HG03354 (cell line): ENCODE results near the gene PCDHA3.
"Not testable (repeated sequence)": the region's sequence is repeated elsewhere in the genome, so short reads cannot be mapped to it uniquely, and the experiment has no call there.

Experiments
- ATAC-seq: cut with Tn5 transposase; IDR thresholded peaks from one replicate; pipeline ENCODE4 v1.9.1; 2021; ENCODE audit warnings: mild to moderate bottlenecking; ENCODE audit not compliant: unreplicated experiment, poor library complexity, severe bottlenecking

PCDHA3 gene

GRCh38 chr5:140808241-140808888, 7.5 kb downstream of the PCDHA3 start:
- ATAC-seq, result not testable (repeated sequence)

- ATAC-seq, result no peak
These were observed 8.0 kb downstream of the PCDHA3 start for GRCh38 chr5:140808889-140809291.

GRCh38 chr5:140821375-140822280, 20.8 kb downstream of the PCDHA3 start, which contains the start of gene PCDHA5:
TSS of gene PCDHA5 (plus strand) at chr5:140821613.
- no peak for ATAC-seq

- ATAC-seq, result no peak
These were observed 21.4 kb downstream of the PCDHA3 start for GRCh38 chr5:140822281-140822629.

- ATAC-seq, result not testable (repeated sequence)
These were observed 22.1 kb downstream of the PCDHA3 start for GRCh38 chr5:140822969-140823368.

- ATAC-seq, result no peak
These were observed 22.6 kb downstream of the PCDHA3 start for GRCh38 chr5:140823475-140823874.

GRCh38 chr5:140827704-140828361, 27.0 kb downstream of the PCDHA3 start, which contains the start of gene PCDHA6:
TSS of gene PCDHA6 (plus strand) at chr5:140827960. CDS start at chr5:140828092, 132 bp downstream.
- no peak for ATAC-seq

GRCh38 chr5:140828362-140828737, 27.5 kb downstream of the PCDHA3 start:
- no peak for ATAC-seq

GRCh38 chr5:140829511-140830501, 28.9 kb downstream of the PCDHA3 start:
- not testable (repeated sequence) for ATAC-seq

- ATAC-seq, result no peak
These were observed 33.1 kb downstream of the PCDHA3 start, which contains the start of gene PCDHA7 for GRCh38 chr5:140833993-140834392. TSS of gene PCDHA7 (plus strand) at chr5:140834269. CDS start at chr5:140834384, 115 bp downstream.

GRCh38 chr5:140834439-140835008, 33.7 kb downstream of the PCDHA3 start:
- not testable (repeated sequence) for ATAC-seq

GRCh38 chr5:140835622-140836510, 35.0 kb downstream of the PCDHA3 start:
- no peak for ATAC-seq

- no peak for ATAC-seq
These were observed 40.4 kb downstream of the PCDHA3 start, which contains the start of gene PCDHA8 for GRCh38 chr5:140840978-140841962. TSS of gene PCDHA8 (plus strand) at chr5:140841187. CDS start at chr5:140841322, 135 bp downstream.

- no peak for ATAC-seq
These were observed 42.2 kb downstream of the PCDHA3 start for GRCh38 chr5:140842798-140843733.
